T-helper 17 cell (primary cell): ENCODE measurements around the gene SYNPO. TPM values are rescaled to one million over a fixed set of nuclear protein-coding genes. Genes with fewer than 3 reads are reported as not detected.
A peak's percentile ranks its signal among the peaks of the same experiment; 100 is the strongest.

Source experiments
- ATAC-seq: fragments of 150-1000 bp; cut with Tn5 transposase; 2 replicates; pipeline ENCODE4 v1.10.0; 2021; ENCODE audit warnings: mild to moderate bottlenecking, moderate library complexity
- DNase-seq, 3 donors: peaks; one replicate each; pipeline versions ENCODE4 v3.0.0 to v3.0.0-alpha.2; 2020 to 2021
- H3K9me3 ChIP-seq: one replicate; pipeline ENCODE4 v1.7.0; 2013; ENCODE audit warnings: low read length, mild to moderate bottlenecking; ENCODE audit not compliant: control insufficient read depth, poor library complexity, severe bottlenecking
- H3K27ac Mint-ChIP-seq: one replicate; pipeline ENCODE4 v1.8.0; 2022; ENCODE audit warnings: mild to moderate bottlenecking, moderate library complexity, mixed read lengths
- H3K27me3 Mint-ChIP-seq: one replicate; pipeline ENCODE4 v1.8.0; 2022; ENCODE audit warnings: mixed read lengths
- H3K36me3 Mint-ChIP-seq: one replicate; pipeline ENCODE4 v1.8.0; 2022; ENCODE audit warnings: low read depth, mixed read lengths
- H3K4me1 Mint-ChIP-seq: one replicate; pipeline ENCODE4 v1.8.0; 2022; ENCODE audit warnings: mild to moderate bottlenecking, mixed read lengths
- H3K4me3 Mint-ChIP-seq: one replicate; pipeline ENCODE4 v1.8.0; 2022; ENCODE audit warnings: mild to moderate bottlenecking, moderate library complexity, mixed read lengths
- total RNA-seq, 4 donors: library from RNA in 2 of 4; stranded (reverse) in 2 of 4; gene quantifications; one replicate each; pipeline ENCODE4 v1.2.3 and lab custom pipeline; 2022 to 2026

Gene SYNPO
- total RNA-seq, 2 donors from 2014 or later, result 1.5 TPM; not detected in 1

DNA sequence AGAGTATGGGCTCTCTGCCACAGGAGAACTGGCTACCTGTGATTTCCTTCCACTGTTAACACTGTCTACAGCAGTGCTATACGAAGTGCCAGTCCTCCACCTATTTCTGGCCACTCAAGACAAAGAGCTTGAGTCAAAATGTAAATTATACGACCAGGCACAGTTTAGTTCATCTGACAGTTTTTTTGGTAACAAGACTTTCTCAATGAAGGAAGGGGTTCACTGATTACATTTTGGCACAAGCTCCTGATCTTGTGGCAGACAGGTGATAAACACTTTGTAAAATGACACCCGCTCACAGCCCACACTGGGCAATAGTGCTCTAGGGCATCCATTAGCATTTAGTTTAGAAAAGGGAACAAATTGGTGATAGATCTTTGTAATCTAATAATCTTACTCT lies 51.8 kb downstream of the SYNPO start:
- DNase-seq, result no peak
- Mint-ChIP-seq H3K27me3 (no peaks in the 10 kb centered on the region), H3K27ac (no peak overlapping the region), H3K4me1 (peaks cover 6% of the 10 kb centered on the region), H3K36me3 (peaks cover 19% of the 10 kb centered on the region), H3K4me3 (no peak overlapping the region)
- ATAC-seq, result no peak
- H3K9me3 ChIP-seq, result no peaks in the 10 kb centered on the region

GRCh38 chr5:150694612-150695011 lies 54.2 kb downstream of the SYNPO start:
- Mint-ChIP-seq H3K27me3 (no peaks in the 10 kb centered on the region), H3K36me3 (peaks cover 15% of the 10 kb centered on the region), H3K4me1 (peaks cover 6% of the 10 kb centered on the region), H3K4me3 (no peak overlapping the region), H3K27ac (no peak overlapping the region)
- ATAC-seq (no peak), DNase-seq (no peak)
- no peaks in the 10 kb centered on the region for H3K9me3 ChIP-seq

- DNase-seq (no peak), ATAC-seq (peak; percentile 1)
- no peaks in the 10 kb centered on the region for H3K9me3 ChIP-seq
- H3K4me1 Mint-ChIP-seq, result peaks cover 10% of the 10 kb centered on the region
- H3K4me3 Mint-ChIP-seq, result no peak overlapping the region
- no peak overlapping the region for H3K27ac Mint-ChIP-seq
- no peaks in the 10 kb centered on the region for H3K27me3 Mint-ChIP-seq
- H3K36me3 Mint-ChIP-seq, result no peaks in the 10 kb centered on the region
These were observed 59.8 kb downstream of the SYNPO start for GRCh38 chr5:150700246-150700593.

DNA sequence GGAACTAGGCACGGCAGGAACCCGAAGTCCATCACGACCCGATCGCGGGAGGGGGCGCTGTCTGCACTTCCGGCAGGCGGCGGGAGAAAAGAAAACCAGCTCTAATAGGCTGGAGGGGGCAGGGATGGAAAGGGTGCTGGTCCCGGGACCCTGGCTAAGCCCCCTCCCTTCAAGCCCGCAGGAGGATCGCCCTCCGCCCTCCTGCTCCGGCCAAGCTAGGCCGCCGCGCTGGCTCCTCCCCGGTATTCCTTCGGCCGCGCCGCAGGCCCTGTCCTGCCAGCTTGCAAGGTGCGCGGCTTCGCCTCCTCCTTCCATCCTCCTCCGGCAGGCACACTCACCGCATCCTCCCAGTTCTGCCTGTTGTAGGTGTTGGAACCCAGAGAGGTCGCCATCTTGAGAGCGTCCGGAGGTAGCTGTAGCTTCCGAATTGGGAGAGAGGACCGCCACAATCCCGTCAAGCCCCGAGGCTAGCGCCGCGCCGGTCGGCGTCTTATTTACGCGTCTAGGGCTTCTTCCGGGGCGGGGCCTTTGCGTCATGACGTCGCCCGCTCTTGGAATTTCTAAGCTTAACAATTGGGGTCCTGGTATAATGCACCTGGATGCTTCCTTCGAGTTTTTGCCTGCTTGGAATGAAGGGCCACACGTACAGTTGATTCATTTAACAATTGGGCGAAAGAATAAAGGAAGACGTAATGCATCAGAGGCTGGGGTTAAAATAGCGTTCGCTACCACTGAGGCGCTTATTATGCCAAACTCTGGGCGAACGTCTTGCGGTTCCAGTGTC lies 60.3 kb downstream of the SYNPO start, which contains the start of gene RBM22:
Gene RBM22, minus strand, starts transcription at position 469 of the 784 bp plus-strand sequence. Its CDS starts 77 bp downstream, at position 392.
- H3K27ac Mint-ChIP-seq, result no peak within 1 kb of the TSS
- ATAC-seq (peak; percentile 95), DNase-seq (peak; percentile 82 to 85 (median 84))
- peaks cover 10% of the 10 kb centered on the region for H3K4me1 Mint-ChIP-seq
- H3K36me3 Mint-ChIP-seq, result no peaks in the 10 kb centered on the region
- H3K27me3 Mint-ChIP-seq, result no peaks in the 10 kb centered on the region
- H3K9me3 ChIP-seq, result no peaks in the 10 kb centered on the region
- no peak within 1 kb of the TSS for H3K4me3 Mint-ChIP-seq

DNA sequence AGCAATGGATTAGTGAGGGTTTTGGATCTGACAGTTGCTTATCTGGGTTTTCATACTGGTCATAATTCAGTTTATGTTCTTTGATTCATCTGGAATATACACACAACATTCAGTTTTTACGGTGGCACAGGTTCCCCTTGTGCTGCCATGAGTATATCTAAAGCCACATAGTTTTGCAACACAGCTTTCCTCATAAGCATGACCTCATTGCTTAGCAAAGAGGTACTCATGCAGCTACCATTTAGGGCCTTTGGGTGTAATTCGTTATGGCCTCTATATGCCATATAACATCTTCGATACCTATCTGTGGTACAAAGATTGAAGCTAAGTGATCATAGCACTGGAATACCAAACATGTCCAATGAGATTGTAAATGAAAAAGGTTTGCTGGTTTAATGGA lies 63.3 kb downstream of the SYNPO start:
- H3K9me3 ChIP-seq, result no peaks in the 10 kb centered on the region
- ATAC-seq, result no peak
- Mint-ChIP-seq H3K27me3 (no peaks in the 10 kb centered on the region), H3K4me3 (no peak overlapping the region), H3K4me1 (peaks cover 8% of the 10 kb centered on the region), H3K36me3 (peaks cover 5% of the 10 kb centered on the region), H3K27ac (no peak overlapping the region)
- no peak for DNase-seq

GRCh38 chr5:150706776-150707390 lies 66.4 kb downstream of the SYNPO start:
- Mint-ChIP-seq H3K27ac (no peak overlapping the region), H3K36me3 (peaks cover 9% of the 10 kb centered on the region), H3K4me3 (no peak overlapping the region), H3K27me3 (no peaks in the 10 kb centered on the region), H3K4me1 (peaks cover 5% of the 10 kb centered on the region)
- ATAC-seq, result no peak
- no peaks in the 10 kb centered on the region for H3K9me3 ChIP-seq
- no peak for DNase-seq

Other genes with a start within 250 kb of the SYNPO start
- 100 to 1,000 TPM; 477 to 721 TPM for gene CD74, start 227.8 kb upstream of the SYNPO start, total RNA-seq
- 1,000 to 10,000 TPM; 3,455 to 4,953 TPM for gene RPS14, start 190.9 kb upstream of the SYNPO start, total RNA-seq
- 10 to 100 TPM in 1 of 2 donors, 1 to 10 TPM in 1; 2.2 to 13.7 TPM for gene NDST1, start 132.5 kb upstream of the SYNPO start, total RNA-seq
- not detected for gene MYOZ3, start 20.6 kb downstream of the SYNPO start, total RNA-seq
- 100 to 1,000 TPM in 1 of 2 donors, 10 to 100 TPM in 1; 96.0 to 105 TPM for gene RBM22, start 60.4 kb downstream of the SYNPO start, total RNA-seq
- 10 to 100 TPM; 73.5 to 88.0 TPM for gene DCTN4, start 118.4 kb downstream of the SYNPO start, total RNA-seq
- 10 to 100 TPM in 1 of 2 donors, 1 to 10 TPM in 1; 3.9 to 24.0 TPM for gene SMIM3, start 138.1 kb downstream of the SYNPO start, total RNA-seq
- 1 to 10 TPM; 2.0 to 2.7 TPM for gene IRGM, start 205.9 kb downstream of the SYNPO start, total RNA-seq